Vagina (tissue), 2 donors: Measurements from ENCODE around the gene MTFMT. TPM values are rescaled to one million over a fixed set of nuclear protein-coding genes. Genes with fewer than 3 reads are reported as not detected.
"Not testable (repeated sequence)": the region's sequence is repeated elsewhere in the genome, so short reads cannot be mapped to it uniquely, and the experiment has no call there.

Experiments used
- DNase-seq, 2 donors: peaks; one replicate each; pipeline ENCODE4 v3.0.0-alpha.2; 2017; ENCODE audit errors: extremely low spot score in 2 of 2
- H3K27ac ChIP-seq: fragments of 200-600 bp; sonication (generic); one replicate; pipeline ENCODE4 v1.5.1; 2019
- H3K27me3 ChIP-seq: fragments of 200-600 bp; sonication (generic); one replicate; pipeline ENCODE4 v1.5.1; 2019
- H3K36me3 ChIP-seq, 2 donors: fragments of 200-600 bp; sonication (generic); one replicate each; pipeline ENCODE4 v1.5.1; 2017 to 2019
- H3K4me1 ChIP-seq: fragments of 200-600 bp; sonication (generic); one replicate; pipeline ENCODE4 v1.5.1; 2019
- H3K4me3 ChIP-seq, 2 donors: fragments of 200-600 bp; sonication (generic); 1 replicate in 1 of 2; 2 replicates in 1 of 2; pipeline ENCODE4 v1.5.1; 2016 to 2019
- H3K9me3 ChIP-seq: fragments of 200-600 bp; sonication (generic); one replicate; pipeline ENCODE4 v1.5.1; 2019
- POLR2A ChIP-seq, 2 donors: fragments of 450-650 bp; IDR thresholded peaks; one replicate each; pipeline ENCODE4 v1.6.1; 2017; ENCODE audit warnings: antibody characterized with exemption in 2 of 2, mild to moderate bottlenecking in 2 of 2, moderate library complexity in 2 of 2
- POLR2AphosphoS5 ChIP-seq, 2 donors: sonication (generic); formaldehyde crosslinking; IDR thresholded peaks; one replicate each; pipeline ENCODE4 v1.9.0; 2017; ENCODE audit warnings: antibody characterized with exemption in 2 of 2, mild to moderate bottlenecking in 2 of 2, low read depth in 1 of 2; ENCODE audit not compliant: insufficient read depth in 1 of 2
- intact Hi-C: fragments of 100-400 bp; cut with DNase I; formaldehyde crosslinking; loops from one replicate; pipeline ENCODE4 v1.15.1; 2023
- total RNA-seq: library from RNA; depleted of rRNA; stranded (reverse); fragments of >200 nt; gene quantifications from one replicate; pipeline ENCODE4 v1.2.3, GENCODE V29; 2016
- TF ChIP-seq, protein P1 (sequence below), 3 experiments: fragments of 450-650 bp in 2 of 3; fragments of 200-600 bp in 1 of 3; sonication (generic) in 1 of 3; IDR thresholded peaks; one replicate each; pipeline ENCODE4 v1.5.1; 2017 to 2019; ENCODE audit warnings: antibody characterized with exemption in 3 of 3, mild to moderate bottlenecking in 2 of 3, moderate library complexity in 2 of 3

Gene MTFMT
- total RNA-seq, 1 donor from 2014 or later: 18.7 TPM

- no peaks in the 10 kb centered on the region for H3K36me3 ChIP-seq
- H3K4me3 ChIP-seq: peak overlapping the region; percentile 9 to 32
- peak overlapping the region; percentile 2 for H3K27ac ChIP-seq
- TF ChIP-seq, protein P1, sequence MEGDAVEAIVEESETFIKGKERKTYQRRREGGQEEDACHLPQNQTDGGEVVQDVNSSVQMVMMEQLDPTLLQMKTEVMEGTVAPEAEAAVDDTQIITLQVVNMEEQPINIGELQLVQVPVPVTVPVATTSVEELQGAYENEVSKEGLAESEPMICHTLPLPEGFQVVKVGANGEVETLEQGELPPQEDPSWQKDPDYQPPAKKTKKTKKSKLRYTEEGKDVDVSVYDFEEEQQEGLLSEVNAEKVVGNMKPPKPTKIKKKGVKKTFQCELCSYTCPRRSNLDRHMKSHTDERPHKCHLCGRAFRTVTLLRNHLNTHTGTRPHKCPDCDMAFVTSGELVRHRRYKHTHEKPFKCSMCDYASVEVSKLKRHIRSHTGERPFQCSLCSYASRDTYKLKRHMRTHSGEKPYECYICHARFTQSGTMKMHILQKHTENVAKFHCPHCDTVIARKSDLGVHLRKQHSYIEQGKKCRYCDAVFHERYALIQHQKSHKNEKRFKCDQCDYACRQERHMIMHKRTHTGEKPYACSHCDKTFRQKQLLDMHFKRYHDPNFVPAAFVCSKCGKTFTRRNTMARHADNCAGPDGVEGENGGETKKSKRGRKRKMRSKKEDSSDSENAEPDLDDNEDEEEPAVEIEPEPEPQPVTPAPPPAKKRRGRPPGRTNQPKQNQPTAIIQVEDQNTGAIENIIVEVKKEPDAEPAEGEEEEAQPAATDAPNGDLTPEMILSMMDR (IDR thresholded peaks at IDR 0.05): no peak
- TF ChIP-seq POLR2AphosphoS5 (IDR thresholded peaks at IDR 0.05; ENCODE audit: insufficient read depth in 1 of 2, low read depth in 1 of 2): peak; percentile 14 to 49
- H3K27me3 ChIP-seq: no peaks in the 10 kb centered on the region
- peak in 1 of 2 donors; percentile 93 for DNase-seq
- no peaks in the 10 kb centered on the region for H3K9me3 ChIP-seq
- intact Hi-C loops: no loop called here
- peaks cover 23% of the 10 kb centered on the region for H3K4me1 ChIP-seq
Measured at GRCh38 chr15:65049418-65049840, 20.0 kb upstream of the MTFMT start.

- peaks cover 34% of the 10 kb centered on the region for H3K4me1 ChIP-seq
- no peaks in the 10 kb centered on the region for H3K36me3 ChIP-seq
- DNase-seq: no peak
- H3K4me3 ChIP-seq: no peak overlapping the region
- TF ChIP-seq POLR2AphosphoS5 (IDR thresholded peaks at IDR 0.05; ENCODE audit: insufficient read depth in 1 of 2, low read depth in 1 of 2) (no peak), POLR2A (IDR thresholded peaks at IDR 0.05) (no peak)
- TF ChIP-seq, protein P1 (IDR thresholded peaks at IDR 0.05): no peak
- intact Hi-C loops: no loop called here
- H3K27ac ChIP-seq: no peak overlapping the region
- H3K9me3 ChIP-seq: no peaks in the 10 kb centered on the region
- no peaks in the 10 kb centered on the region for H3K27me3 ChIP-seq
Measured at GRCh38 chr15:65048241-65048640, 18.8 kb upstream of the MTFMT start.

- H3K36me3 ChIP-seq: no peaks in the 10 kb centered on the region
Measured at GRCh38 chr15:65044724-65045481, 15.5 kb upstream of the MTFMT start, which contains the start of gene SLC51B. SLC51B (plus strand) TSS chr15:65045387; CDS start chr15:65050005, 4,618 bp downstream.

GRCh38 chr15:65044218-65044617, 14.8 kb upstream of the MTFMT start:
- H3K27ac ChIP-seq, H3K27me3 ChIP-seq, H3K4me3 ChIP-seq, H3K36me3 ChIP-seq, DNase-seq, H3K9me3 ChIP-seq: not testable (repeated sequence)
- peaks cover 36% of the 10 kb centered on the region for H3K4me1 ChIP-seq
- intact Hi-C loops: loop anchor here (5.0 kb wide), 1 partner anchor 33 kb away; the partner anchor contains the start of gene KBTBD13

More at GRCh38 chr15:65044724-65045481, 15.5 kb upstream of the MTFMT start, which contains the start of gene SLC51B:
- Histone ChIP-seq H3K4me1 (peaks cover 41% of the 10 kb centered on the region), H3K4me3 (no peak within 1 kb of the TSS), H3K27ac (no peak within 1 kb of the TSS), H3K9me3 (no peaks in the 10 kb centered on the region), H3K27me3 (no peaks in the 10 kb centered on the region)
- intact Hi-C loops: loop anchor here (5.0 kb wide), 1 partner anchor 32 kb away; the partner anchor contains the start of gene KBTBD13
- DNase-seq: no peak
- TF ChIP-seq, protein P1 (IDR thresholded peaks at IDR 0.05): no peak
- TF ChIP-seq POLR2A (IDR thresholded peaks at IDR 0.05): no peak
- TF ChIP-seq POLR2AphosphoS5 (IDR thresholded peaks at IDR 0.05; ENCODE audit: insufficient read depth in 1 of 2, low read depth in 1 of 2): no peak

- Histone ChIP-seq H3K4me1 (peaks cover 36% of the 10 kb centered on the region), H3K27ac (peak overlapping the region; percentile 18), H3K27me3 (no peaks in the 10 kb centered on the region), H3K4me3 (no peak overlapping the region), H3K36me3 (no peaks in the 10 kb centered on the region), H3K9me3 (no peaks in the 10 kb centered on the region)
- DNase-seq: no peak
- no peak for TF ChIP-seq POLR2AphosphoS5 (IDR thresholded peaks at IDR 0.05; ENCODE audit: insufficient read depth in 1 of 2, low read depth in 1 of 2)
- TF ChIP-seq, protein P1 (IDR thresholded peaks at IDR 0.05): no peak
- no peak for TF ChIP-seq POLR2A (IDR thresholded peaks at IDR 0.05)
- intact Hi-C loops: loop anchor here (5.0 kb wide), 1 partner anchor 34 kb away; the partner anchor contains the start of gene KBTBD13
Measured at GRCh38 chr15:65042776-65043327, 13.4 kb upstream of the MTFMT start.
